Measurements from ENCODE around the gene IFIT1B. TPM values are rescaled to one million over a fixed set of nuclear protein-coding genes. Genes with fewer than 3 reads are reported as not detected.
A peak's percentile ranks its signal among the peaks of the same experiment; 100 is the strongest.

IFIT1B gene
- total and polyA plus RNA-seq, 11 donors = 0.24 to 0.25 TPM; not detected in 9

DNA sequence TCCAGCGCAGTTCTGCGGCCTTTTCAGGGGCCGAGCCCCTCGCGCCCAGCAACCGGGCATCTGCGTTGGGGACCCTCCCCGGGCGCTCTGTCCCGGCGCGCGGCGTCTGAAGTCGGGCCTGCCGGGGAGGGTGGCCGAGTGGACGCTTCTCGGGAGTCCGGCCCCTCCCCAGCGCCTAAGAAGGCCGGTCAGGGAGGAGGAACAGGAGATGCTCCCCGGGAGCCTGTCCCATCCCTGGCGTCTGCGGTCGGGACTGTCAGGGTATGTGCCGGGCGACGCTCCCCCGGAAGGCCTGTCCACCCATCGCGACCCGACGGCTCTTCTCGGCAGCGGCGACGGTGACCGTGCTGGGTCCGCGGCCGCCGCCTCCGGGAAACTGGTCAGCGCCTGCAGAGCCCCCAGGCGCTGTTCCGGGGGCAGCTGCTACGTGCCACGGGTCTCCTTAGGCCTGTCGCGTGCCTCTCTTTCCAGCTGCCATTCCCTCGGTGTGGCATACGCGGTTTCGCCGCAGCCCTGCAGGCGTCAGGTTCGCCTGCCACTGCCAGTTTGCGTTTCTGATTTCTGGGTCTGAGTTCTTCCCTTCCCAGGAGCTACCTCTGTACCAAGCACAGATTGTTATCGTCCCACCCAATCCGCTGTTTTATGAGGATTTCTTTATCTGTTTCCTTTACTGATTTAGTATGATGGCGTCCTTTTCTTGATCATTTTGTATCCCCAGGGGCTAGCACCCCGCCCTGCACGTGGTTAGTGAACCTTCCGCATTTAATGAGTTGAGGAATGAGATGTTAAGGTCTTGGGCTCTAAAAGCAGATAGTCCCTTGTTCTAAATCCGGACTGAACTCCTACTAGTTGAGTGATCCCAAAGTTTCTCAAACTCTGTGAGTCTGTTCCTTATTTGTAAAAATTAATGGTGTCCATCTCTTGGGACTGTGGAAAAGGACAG is 37.3 kb downstream of the IFIT1B start:
- peak overlapping the region; percentile 92 to 99 (median 96) for H3K27ac ChIP-seq
- intact Hi-C loops (cut with DNase I) = loop anchor here in 5 of 10 donors (2.0 to 10.0 kb wide), 5 partner anchors 22 to 160 kb away; partner anchors contain the start of genes IFIT1 (in 1 of the 5), IFIT2 (in 1 of the 5), IFIT3 (in 1 of the 5) and LIPA (in 1 of the 5)
- ATAC-seq = peak; percentile 51 to 85 (median 76)
- H3K4me1 ChIP-seq = peaks cover 0 to 61% (median 36%) of the 10 kb centered on the region in 12 donors
- peak overlapping the region; percentile 75 to 95 (median 86) for H3K4me3 ChIP-seq
- WGBS, 4 donors = 2 to 5% (median 3%) methylated on average over 44 to 66 of the region's 66 CpGs
- no peaks in the 10 kb centered on the region for H3K27me3 ChIP-seq
- peak; percentile 48 to 78 (median 57) for DNase-seq
- peaks cover 0 to 28% (median 12%) of the 10 kb centered on the region in 9 donors for H3K36me3 ChIP-seq
- TF ChIP-seq POLR2A (IDR thresholded peaks at IDR 0.05) = peak in 1 of 2 donors; percentile 6
- TF ChIP-seq, protein P1, sequence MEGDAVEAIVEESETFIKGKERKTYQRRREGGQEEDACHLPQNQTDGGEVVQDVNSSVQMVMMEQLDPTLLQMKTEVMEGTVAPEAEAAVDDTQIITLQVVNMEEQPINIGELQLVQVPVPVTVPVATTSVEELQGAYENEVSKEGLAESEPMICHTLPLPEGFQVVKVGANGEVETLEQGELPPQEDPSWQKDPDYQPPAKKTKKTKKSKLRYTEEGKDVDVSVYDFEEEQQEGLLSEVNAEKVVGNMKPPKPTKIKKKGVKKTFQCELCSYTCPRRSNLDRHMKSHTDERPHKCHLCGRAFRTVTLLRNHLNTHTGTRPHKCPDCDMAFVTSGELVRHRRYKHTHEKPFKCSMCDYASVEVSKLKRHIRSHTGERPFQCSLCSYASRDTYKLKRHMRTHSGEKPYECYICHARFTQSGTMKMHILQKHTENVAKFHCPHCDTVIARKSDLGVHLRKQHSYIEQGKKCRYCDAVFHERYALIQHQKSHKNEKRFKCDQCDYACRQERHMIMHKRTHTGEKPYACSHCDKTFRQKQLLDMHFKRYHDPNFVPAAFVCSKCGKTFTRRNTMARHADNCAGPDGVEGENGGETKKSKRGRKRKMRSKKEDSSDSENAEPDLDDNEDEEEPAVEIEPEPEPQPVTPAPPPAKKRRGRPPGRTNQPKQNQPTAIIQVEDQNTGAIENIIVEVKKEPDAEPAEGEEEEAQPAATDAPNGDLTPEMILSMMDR (IDR thresholded peaks at IDR 0.05) = peak in 2 of 12 donors; percentile 12 to 14
- no peaks in the 10 kb centered on the region for H3K9me3 ChIP-seq

DNA sequence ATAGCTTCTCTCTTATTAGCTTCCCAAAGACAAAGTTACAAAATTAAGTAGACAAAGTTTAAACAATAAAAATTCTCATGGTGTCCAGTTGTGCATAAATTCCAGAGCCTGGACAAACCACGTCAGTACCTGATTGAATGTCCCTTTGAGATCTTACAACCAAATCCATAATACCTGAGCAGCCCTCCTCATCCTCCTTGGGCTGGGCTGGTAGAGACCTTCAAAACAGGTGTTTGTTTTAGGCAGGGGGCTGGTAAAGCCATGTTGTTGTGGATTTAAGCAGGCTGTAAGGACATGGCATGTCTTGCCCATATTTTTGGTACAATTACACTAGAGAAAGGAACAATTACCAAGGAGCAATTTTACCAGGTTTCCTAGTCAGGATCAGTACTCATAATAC is 38.6 kb downstream of the IFIT1B start:
- peaks cover 0 to 41% (median 19%) of the 10 kb centered on the region in 9 donors for H3K36me3 ChIP-seq
- H3K27me3 ChIP-seq = no peaks in the 10 kb centered on the region
- TF ChIP-seq, protein P1 (IDR thresholded peaks at IDR 0.05) = no peak
- no peak for TF ChIP-seq POLR2A (IDR thresholded peaks at IDR 0.05)
- WGBS, 4 donors = 72 to 84% (median 79%) methylated on average over 1 of the region's 1 CpG
- peak overlapping the region in 3 of 12 donors; percentile 95 to 99 (median 97) for H3K27ac ChIP-seq
- H3K4me1 ChIP-seq = peaks cover 0 to 67% (median 37%) of the 10 kb centered on the region in 12 donors
- no peaks in the 10 kb centered on the region for H3K9me3 ChIP-seq
- ATAC-seq (no peak), DNase-seq (no peak)
- intact Hi-C loops (cut with DNase I) = loop anchor here in 2 of 10 donors (10.0 kb wide), 2 partner anchors 112 to 162 kb away; partner anchors contain the start of genes IFIT2 (in 1 of the 2) and LIPA (in 1 of the 2)
- H3K4me3 ChIP-seq = peak overlapping the region in 4 of 12 donors; percentile 80 to 95 (median 88)

GRCh38 chr10:89419548-89419947 is 41.7 kb downstream of the IFIT1B start:
- Histone ChIP-seq H3K27me3 (no peaks in the 10 kb centered on the region), H3K4me1 (peaks cover 0 to 57% (median 30%) of the 10 kb centered on the region in 12 donors), H3K4me3 (peak overlapping the region in 3 of 12 donors; percentile 1 to 8 (median 4)), H3K27ac (peak overlapping the region in 2 of 12 donors; percentile 13 to 20), H3K36me3 (peaks cover 0 to 47% (median 27%) of the 10 kb centered on the region in 9 donors), H3K9me3 (no peaks in the 10 kb centered on the region)
- DNase-seq = no peak
- TF ChIP-seq, protein P1 (IDR thresholded peaks at IDR 0.05) = peak; percentile 20 to 56 (median 37)
- TF ChIP-seq POLR2A (IDR thresholded peaks at IDR 0.05) = no peak
- WGBS, 4 donors = 26 to 43% (median 39%) methylated on average over 3 of the region's 3 CpGs
- ATAC-seq = no peak
- intact Hi-C loops (cut with DNase I) = loop anchor here in 2 of 10 donors (10.0 kb wide), 2 partner anchors 115 to 165 kb away; partner anchors contain the start of genes IFIT2 (in 1 of the 2) and LIPA (in 1 of the 2)

All from heart left ventricle (tissue), 16 donors.